PC-9 (cell line): ENCODE results near the gene EFCAB11. TPM values are rescaled to one million over a fixed set of nuclear protein-coding genes. Genes with fewer than 3 reads are reported as not detected.

Experiments used
- BruUV-seq: library from RNA; stranded (reverse); fragments of 400-500 nt; replicated peaks from 2 replicates; lab custom pipeline; 2021; lab: Mats Ljungman, UMichigan
- CTCF ChIA-PET: fragments of 300-600 bp; sonication (Branson Sonifier 250); formaldehyde crosslinking; loops from one replicate; lab custom pipeline; 2022; ENCODE audit warnings: antibody characterized with exemption; lab: Charles Lee
- POLR2A ChIA-PET: fragments of 300-600 bp; sonication (Branson Sonifier 250); formaldehyde crosslinking; loops from one replicate; lab custom pipeline; 2022; ENCODE audit warnings: antibody characterized with exemption; ENCODE audit not compliant: unreplicated experiment; lab: Charles Lee
- DNase-seq, 2 experiments: peaks; one replicate each; pipeline versions ENCODE4 v3.0.0 to v3.0.0-alpha.2; 2015 to 2022; ENCODE audit warnings: mixed read lengths in 1 of 2
- H2AFZ ChIP-seq: fragments of 200-600 bp; sonication (generic); 2 replicates; pipeline ENCODE4 v1.8.1; 2017; ENCODE audit warnings: antibody characterized with exemption
- H3F3A ChIP-seq: fragments of 200-600 bp; sonication (generic); 2 replicates; pipeline ENCODE4 v1.8.1; 2017; ENCODE audit warnings: antibody characterized with exemption, mild to moderate bottlenecking, low read depth; ENCODE audit not compliant: insufficient read depth
- H3K27ac ChIP-seq: fragments of 200-600 bp; sonication (generic); 2 replicates; pipeline ENCODE4 v1.6.1; 2016; ENCODE audit warnings: mixed run types
- H3K27me3 ChIP-seq: fragments of 200-600 bp; sonication (generic); 2 replicates; pipeline ENCODE4 v1.6.1; 2016; ENCODE audit warnings: low read depth, mixed run types; ENCODE audit not compliant: insufficient read depth
- H3K36me3 ChIP-seq: fragments of 200-600 bp; sonication (generic); 2 replicates; pipeline ENCODE4 v1.6.1; 2016; ENCODE audit warnings: low read depth, mixed run types
- H3K4me1 ChIP-seq: fragments of 200-600 bp; sonication (generic); replicated peaks from 2 replicates; pipeline ENCODE4 v1.6.1; 2016; ENCODE audit warnings: mixed run types; ENCODE audit not compliant: insufficient read depth
- H3K4me2 ChIP-seq: fragments of 200-600 bp; sonication (generic); 2 replicates; pipeline ENCODE4 v1.6.1; 2017; ENCODE audit warnings: mixed run types
- H3K4me3 ChIP-seq: fragments of 200-600 bp; sonication (generic); 2 replicates; pipeline ENCODE4 v1.6.1; 2016; ENCODE audit warnings: mixed run types
- H3K79me2 ChIP-seq: fragments of 200-600 bp; sonication (generic); 2 replicates; pipeline ENCODE4 v1.6.1; 2017; ENCODE audit warnings: low read depth, mixed run types
- H3K9me2 ChIP-seq: fragments of 200-600 bp; sonication (generic); 2 replicates; pipeline ENCODE4 v1.8.1; 2017; ENCODE audit warnings: mild to moderate bottlenecking; ENCODE audit not compliant: insufficient read depth
- H3K9me3 ChIP-seq: fragments of 200-600 bp; sonication (generic); 2 replicates; pipeline ENCODE4 v1.8.1; 2016; ENCODE audit warnings: low read depth; ENCODE audit not compliant: insufficient read depth
- H4K20me1 ChIP-seq: fragments of 200-600 bp; sonication (generic); 2 replicates; pipeline ENCODE4 v1.8.1; 2017; ENCODE audit not compliant: insufficient read depth
- CTCF ChIP-seq: fragments of 200-600 bp; sonication (generic); conservative IDR thresholded peaks from 2 replicates; pipeline ENCODE4 v1.6.1; 2017; ENCODE audit warnings: mixed run types, antibody characterized with exemption, mild to moderate bottlenecking, moderate library complexity
- EZH2 ChIP-seq: fragments of 200-600 bp; sonication (generic); IDR thresholded peaks from 2 replicates; pipeline ENCODE4 v1.8.0; 2017; ENCODE audit warnings: antibody characterized with exemption, low read depth
- intact Hi-C: fragments of 100-400 bp; cut with micrococcal nuclease; formaldehyde crosslinking; loops from one replicate; pipeline ENCODE4 v1.10.0; 2022; ENCODE audit not compliant: unreplicated experiment
- total RNA-seq: library from RNA; stranded (reverse); gene quantifications from 2 replicates; pipeline ENCODE4 v1.2.3, GENCODE V29; 2021

The EFCAB11 gene
- total RNA-seq, 1 experiment from 2014 or later, result 8.4 TPM

GRCh38 chr14:89807892-89808291 is 146.6 kb downstream of the EFCAB11 start:
- Histone ChIP-seq H3K4me1 (no peaks in the 10 kb centered on the region), H4K20me1 (no peaks in the 10 kb centered on the region), H3K27me3 (no peaks in the 10 kb centered on the region), H3K9me3 (no peaks in the 10 kb centered on the region), H3K27ac (no peak overlapping the region), H3K9me2 (no peaks in the 10 kb centered on the region), H3K4me2 (no peak overlapping the region), H3F3A (no peaks in the 10 kb centered on the region), H2AFZ (no peak overlapping the region), H3K4me3 (no peak overlapping the region), H3K79me2 (no peaks in the 10 kb centered on the region), H3K36me3 (no peaks in the 10 kb centered on the region)
- no TSS peak for BruUV-seq
- ChIA-PET POLR2A (no interaction called here), CTCF (no interaction called here)
- intact Hi-C loops, result no loop called here
- DNase-seq, result no peak
- TF ChIP-seq CTCF (no peak), EZH2 (no peak)

- no peaks in the 10 kb centered on the region for H3K79me2 ChIP-seq
- no peak overlapping the region for H3K27ac ChIP-seq
- no peak overlapping the region for H2AFZ ChIP-seq
- no TSS peak for BruUV-seq
- DNase-seq, result no peak
- intact Hi-C loops, result no loop called here
- ChIA-PET POLR2A (no interaction called here), CTCF (no interaction called here)
- H3K27me3 ChIP-seq, result no peaks in the 10 kb centered on the region
- H3K36me3 ChIP-seq, result no peaks in the 10 kb centered on the region
- no peaks in the 10 kb centered on the region for H3K9me3 ChIP-seq
- H4K20me1 ChIP-seq, result no peaks in the 10 kb centered on the region
- H3K4me3 ChIP-seq, result no peak overlapping the region
- no peaks in the 10 kb centered on the region for H3K4me1 ChIP-seq
- no peak for TF ChIP-seq EZH2
- no peak for TF ChIP-seq CTCF
- no peaks in the 10 kb centered on the region for H3K9me2 ChIP-seq
- no peak overlapping the region for H3K4me2 ChIP-seq
- H3F3A ChIP-seq, result no peaks in the 10 kb centered on the region
Measured at GRCh38 chr14:89807151-89807550, 147.4 kb downstream of the EFCAB11 start.

- TF ChIP-seq CTCF, result no peak
- no peak for TF ChIP-seq EZH2
- Histone ChIP-seq H3K36me3 (no peaks in the 10 kb centered on the region), H3K9me3 (no peaks in the 10 kb centered on the region), H3K4me2 (no peak overlapping the region), H3K4me3 (no peak overlapping the region), H3K27me3 (no peaks in the 10 kb centered on the region), H2AFZ (no peak overlapping the region), H3K27ac (no peak overlapping the region), H3K79me2 (no peaks in the 10 kb centered on the region), H4K20me1 (no peaks in the 10 kb centered on the region), H3K4me1 (no peaks in the 10 kb centered on the region), H3K9me2 (no peaks in the 10 kb centered on the region), H3F3A (no peaks in the 10 kb centered on the region)
- DNase-seq, result no peak
- intact Hi-C loops, result no loop called here
- CTCF ChIA-PET, result no interaction called here
- no TSS peak for BruUV-seq
- POLR2A ChIA-PET, result no interaction called here
Measured at GRCh38 chr14:89806451-89806850, 148.1 kb downstream of the EFCAB11 start.
